Measurements from ENCODE around the gene AUH.

The AUH gene, protein sequence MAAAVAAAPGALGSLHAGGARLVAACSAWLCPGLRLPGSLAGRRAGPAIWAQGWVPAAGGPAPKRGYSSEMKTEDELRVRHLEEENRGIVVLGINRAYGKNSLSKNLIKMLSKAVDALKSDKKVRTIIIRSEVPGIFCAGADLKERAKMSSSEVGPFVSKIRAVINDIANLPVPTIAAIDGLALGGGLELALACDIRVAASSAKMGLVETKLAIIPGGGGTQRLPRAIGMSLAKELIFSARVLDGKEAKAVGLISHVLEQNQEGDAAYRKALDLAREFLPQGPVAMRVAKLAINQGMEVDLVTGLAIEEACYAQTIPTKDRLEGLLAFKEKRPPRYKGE

GRCh38 chr9:91361291-91362050, at the start of gene AUH:
TSS of gene AUH (minus strand) at chr9:91361918. CDS start at chr9:91361889, 29 bp downstream.
- H3K4me3 ChIP-seq (replicated peaks; ENCODE audit: low read depth, low read length), result peak within 1 kb of the TSS; percentile 91
- peak; percentile 77 for DNase-seq (ENCODE audit: low read depth)
- TF ChIP-seq, protein P1, sequence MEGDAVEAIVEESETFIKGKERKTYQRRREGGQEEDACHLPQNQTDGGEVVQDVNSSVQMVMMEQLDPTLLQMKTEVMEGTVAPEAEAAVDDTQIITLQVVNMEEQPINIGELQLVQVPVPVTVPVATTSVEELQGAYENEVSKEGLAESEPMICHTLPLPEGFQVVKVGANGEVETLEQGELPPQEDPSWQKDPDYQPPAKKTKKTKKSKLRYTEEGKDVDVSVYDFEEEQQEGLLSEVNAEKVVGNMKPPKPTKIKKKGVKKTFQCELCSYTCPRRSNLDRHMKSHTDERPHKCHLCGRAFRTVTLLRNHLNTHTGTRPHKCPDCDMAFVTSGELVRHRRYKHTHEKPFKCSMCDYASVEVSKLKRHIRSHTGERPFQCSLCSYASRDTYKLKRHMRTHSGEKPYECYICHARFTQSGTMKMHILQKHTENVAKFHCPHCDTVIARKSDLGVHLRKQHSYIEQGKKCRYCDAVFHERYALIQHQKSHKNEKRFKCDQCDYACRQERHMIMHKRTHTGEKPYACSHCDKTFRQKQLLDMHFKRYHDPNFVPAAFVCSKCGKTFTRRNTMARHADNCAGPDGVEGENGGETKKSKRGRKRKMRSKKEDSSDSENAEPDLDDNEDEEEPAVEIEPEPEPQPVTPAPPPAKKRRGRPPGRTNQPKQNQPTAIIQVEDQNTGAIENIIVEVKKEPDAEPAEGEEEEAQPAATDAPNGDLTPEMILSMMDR (IDR thresholded peaks at IDR 0.05; ENCODE audit: low read length, missing control alignments), result no peak

DNA sequence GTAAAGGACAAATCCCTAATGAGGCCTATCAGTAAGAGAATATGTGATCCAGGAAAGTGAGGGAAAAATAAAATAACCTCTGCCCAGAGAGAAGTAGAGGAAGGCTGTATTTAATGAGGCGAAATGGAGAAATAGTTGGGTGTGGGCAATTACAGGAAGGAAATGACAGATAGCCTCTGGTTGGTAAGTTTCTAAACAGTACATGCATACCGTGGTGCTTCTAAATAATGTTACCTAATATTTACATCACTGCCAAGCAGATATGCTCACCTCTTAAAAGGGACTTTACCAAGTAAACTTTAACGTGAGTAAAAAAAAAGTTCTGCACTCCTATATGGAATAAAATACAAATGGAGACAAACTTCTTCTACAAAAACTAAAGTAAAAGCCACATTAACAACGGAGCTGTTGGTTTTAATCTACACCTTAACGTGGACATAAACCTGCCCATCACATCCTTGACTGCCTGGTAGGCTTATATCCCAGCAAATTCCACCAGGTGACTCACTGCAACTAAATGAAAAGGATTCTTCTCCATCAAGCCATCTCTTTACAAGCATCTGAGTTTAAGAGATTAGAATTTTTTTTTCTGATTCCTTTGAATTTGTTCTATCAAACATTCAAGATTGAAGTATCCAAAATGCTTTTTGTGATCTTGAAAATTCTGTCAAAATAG, 49.5 kb upstream of the AUH start:
- no peak overlapping the region for H3K4me3 ChIP-seq (replicated peaks; ENCODE audit: low read depth, low read length)
- TF ChIP-seq, protein P1 (IDR thresholded peaks at IDR 0.05; ENCODE audit: low read length, missing control alignments), result no peak
- DNase-seq (ENCODE audit: low read depth), result peak; percentile 67

- no peak overlapping the region for H3K4me3 ChIP-seq (replicated peaks; ENCODE audit: low read depth, low read length)
- no peak for DNase-seq (ENCODE audit: low read depth)
- TF ChIP-seq, protein P1 (IDR thresholded peaks at IDR 0.05; ENCODE audit: low read length, missing control alignments), result no peak
Measured at GRCh38 chr9:91410161-91410560, 48.4 kb upstream of the AUH start.

- no peak overlapping the region for H3K4me3 ChIP-seq (replicated peaks; ENCODE audit: low read depth, low read length)
- DNase-seq (ENCODE audit: low read depth), result peak; percentile 38
- TF ChIP-seq, protein P1 (IDR thresholded peaks at IDR 0.05; ENCODE audit: low read length, missing control alignments), result no peak
Measured at GRCh38 chr9:91408475-91408874, 46.8 kb upstream of the AUH start.

GRCh38 chr9:91407580-91408318, 46.0 kb upstream of the AUH start:
- DNase-seq (ENCODE audit: low read depth), result no peak
- no peak overlapping the region for H3K4me3 ChIP-seq (replicated peaks; ENCODE audit: low read depth, low read length)
- TF ChIP-seq, protein P1 (IDR thresholded peaks at IDR 0.05; ENCODE audit: low read length, missing control alignments), result no peak

GRCh38 chr9:91405343-91406077, 43.8 kb upstream of the AUH start:
- TF ChIP-seq, protein P1 (IDR thresholded peaks at IDR 0.05; ENCODE audit: low read length, missing control alignments), result no peak
- no peak for DNase-seq (ENCODE audit: low read depth)
- H3K4me3 ChIP-seq (replicated peaks; ENCODE audit: low read depth, low read length), result no peak overlapping the region
